GM21717 (cell line): Measurements from ENCODE around the gene CGB7.

Experiments
- ATAC-seq: cut with Tn5 transposase; IDR thresholded peaks from one replicate; pipeline ENCODE4 v1.9.1; 2021; ENCODE audit warnings: mild to moderate bottlenecking, moderate library complexity; ENCODE audit not compliant: unreplicated experiment

CGB7 gene

DNA sequence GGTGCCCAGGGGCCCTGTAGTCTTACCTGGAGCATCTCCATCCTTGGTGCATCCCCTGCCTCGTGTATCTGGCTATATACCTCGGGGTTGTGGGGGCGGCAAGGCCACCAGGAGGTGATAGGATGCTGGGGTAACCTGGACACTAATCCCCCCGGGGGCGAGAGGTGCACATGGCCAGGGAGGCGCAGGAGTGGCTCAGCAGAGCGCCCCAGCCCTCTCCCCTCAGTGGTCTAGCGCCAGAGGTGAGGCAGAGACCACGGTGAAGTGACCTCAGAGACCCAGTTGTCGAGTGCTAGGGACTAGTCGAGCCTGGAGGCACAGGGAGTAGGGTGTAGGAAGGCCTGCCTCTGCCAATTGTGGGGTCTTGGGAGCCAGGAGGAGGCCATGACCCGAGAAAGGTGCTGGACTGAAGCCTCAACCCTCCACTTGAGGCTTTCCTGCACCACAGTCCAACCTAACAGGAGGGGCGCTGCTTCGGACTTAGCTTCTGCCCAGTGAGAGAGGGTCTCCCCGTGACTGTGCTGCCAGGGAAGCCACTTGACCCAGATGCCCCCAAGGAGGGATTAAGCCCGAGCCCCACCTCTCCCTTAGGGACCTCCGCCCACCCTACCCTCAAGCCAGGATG lies 40.4 kb downstream of the CGB7 start, which contains the start of gene LHB:
TSS of gene LHB (minus strand) at position 51 of the 625 bp plus-strand sequence. CDS start at position 41, 10 bp downstream.
- no peak for ATAC-seq

DNA sequence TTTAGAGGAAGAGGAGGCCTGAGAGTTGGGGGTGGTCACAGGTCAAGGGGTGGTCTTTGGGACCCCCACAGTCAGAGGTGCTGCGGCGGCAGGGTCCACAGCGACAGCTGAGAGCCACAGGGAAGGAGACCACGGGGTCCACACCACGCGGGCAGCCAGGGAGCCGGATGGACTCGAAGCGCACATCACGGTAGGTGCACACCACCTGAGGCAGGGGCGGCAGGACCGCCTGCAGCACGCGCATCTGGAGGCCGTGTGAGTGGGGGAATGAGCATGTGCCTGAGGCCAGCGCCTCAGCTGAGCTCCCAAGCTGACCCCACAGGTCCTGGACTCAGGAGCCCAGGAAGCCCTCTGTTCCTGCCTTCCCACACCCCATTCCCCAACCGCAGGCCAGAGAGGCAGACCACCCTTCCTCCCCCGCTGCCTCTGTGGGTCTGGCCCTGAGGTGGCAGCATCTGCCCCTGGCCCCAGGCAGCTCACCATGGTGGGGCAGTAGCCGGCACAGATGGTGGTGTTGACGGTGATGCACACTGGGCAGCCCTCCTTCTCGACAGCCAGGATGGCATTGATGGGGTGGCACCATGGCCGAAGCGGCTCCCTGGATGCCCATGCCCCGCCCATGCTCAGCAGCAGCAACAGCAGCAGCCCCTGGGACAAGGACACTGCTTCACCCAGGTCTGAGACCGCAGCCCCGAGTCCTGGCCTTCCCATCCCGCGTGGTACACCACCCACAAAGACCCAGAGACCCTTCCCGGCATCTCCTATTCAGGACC lies 41.3 kb downstream of the CGB7 start:
- ATAC-seq = no peak

DNA sequence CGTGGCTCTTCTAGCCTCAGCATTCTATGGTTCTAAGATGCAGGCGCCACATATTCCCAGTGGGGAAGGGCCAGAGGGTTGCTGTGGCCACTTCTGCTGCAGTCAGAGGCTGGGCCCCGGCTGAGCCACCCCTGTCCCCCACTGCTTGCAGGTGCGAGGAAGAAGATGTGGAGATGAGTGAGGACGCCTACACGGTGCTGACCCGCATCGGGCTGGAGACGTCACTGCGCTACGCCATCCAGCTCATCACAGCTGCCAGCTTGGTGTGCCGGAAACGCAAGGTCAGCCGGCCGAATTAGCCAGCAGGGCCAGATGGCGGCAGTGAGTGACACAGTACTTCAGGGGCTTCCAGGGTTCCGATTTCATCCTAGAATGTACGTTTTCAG lies 42.7 kb downstream of the CGB7 start:
- no peak for ATAC-seq

DNA sequence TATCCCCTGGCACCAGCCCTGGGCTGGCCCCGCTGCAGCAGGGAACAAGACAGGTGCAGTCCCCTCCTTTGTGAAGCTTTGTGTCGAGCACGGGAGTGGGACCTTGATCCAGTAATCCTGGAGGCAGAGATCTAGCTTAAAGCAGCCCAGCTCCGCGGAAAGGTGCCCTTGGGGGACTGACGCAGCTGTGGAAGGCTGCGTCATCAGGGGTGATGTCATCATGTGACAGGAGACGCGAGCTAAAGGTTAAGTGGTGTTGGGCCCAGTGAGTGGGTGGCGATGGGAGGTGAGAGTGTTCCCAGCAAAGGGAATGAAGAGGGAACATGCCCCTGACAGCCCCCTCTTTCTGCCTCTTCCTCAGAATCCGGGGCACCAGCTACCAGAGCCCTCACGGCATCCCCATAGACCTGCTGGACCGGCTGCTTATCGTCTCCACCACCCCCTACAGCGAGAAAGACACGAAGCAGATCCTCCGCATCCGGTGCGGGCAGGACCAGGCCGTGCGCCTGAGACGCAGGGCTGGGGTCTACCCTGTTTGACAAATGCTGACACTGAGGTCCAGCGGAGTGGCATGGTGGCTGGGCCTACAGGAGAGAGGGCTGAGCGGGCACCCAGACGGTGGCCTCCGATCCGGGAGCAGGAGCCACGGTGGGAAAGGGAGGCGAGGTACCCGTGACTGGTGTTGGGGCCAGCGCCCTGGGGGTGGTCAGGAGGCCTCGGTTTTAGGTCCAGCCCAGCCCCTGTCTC lies 43.3 kb downstream of the CGB7 start:
- no peak for ATAC-seq

- ATAC-seq = no peak
Observed at GRCh38 chr19:49011194-49011593, 46.4 kb downstream of the CGB7 start.

- ATAC-seq = no peak
Observed at GRCh38 chr19:49010453-49010852, 47.1 kb downstream of the CGB7 start.

- no peak for ATAC-seq
Observed at GRCh38 chr19:49009828-49010227, 47.7 kb downstream of the CGB7 start.

- ATAC-seq = no peak
Observed at GRCh38 chr19:49006905-49007304, 50.6 kb downstream of the CGB7 start.

GRCh38 chr19:49004964-49005614 lies 52.5 kb downstream of the CGB7 start:
- ATAC-seq = no peak
